MM.1S (cell line): ENCODE measurements around the gene ARL5C.

Source experiments
- CTCF ChIP-seq: fragments of 300-600 bp; sonication (generic); IDR thresholded peaks from 2 replicates; pipeline ENCODE4 v1.5.1; 2016; ENCODE audit warnings: antibody characterized with exemption, low read length, mixed read lengths
- EZH2 ChIP-seq: fragments of 300-600 bp; sonication (generic); optimal IDR thresholded peaks from 2 replicates; pipeline ENCODE3; 2017; ENCODE audit warnings: low read depth, mild to moderate bottlenecking, antibody characterized with exemption, low read length, mixed read lengths
- EZH2phosphoT487 ChIP-seq: fragments of 300-600 bp; sonication (generic); IDR thresholded peaks from 2 replicates; pipeline ENCODE4 v1.6.1; 2018; ENCODE audit warnings: antibody characterized with exemption, low read length

DNA sequence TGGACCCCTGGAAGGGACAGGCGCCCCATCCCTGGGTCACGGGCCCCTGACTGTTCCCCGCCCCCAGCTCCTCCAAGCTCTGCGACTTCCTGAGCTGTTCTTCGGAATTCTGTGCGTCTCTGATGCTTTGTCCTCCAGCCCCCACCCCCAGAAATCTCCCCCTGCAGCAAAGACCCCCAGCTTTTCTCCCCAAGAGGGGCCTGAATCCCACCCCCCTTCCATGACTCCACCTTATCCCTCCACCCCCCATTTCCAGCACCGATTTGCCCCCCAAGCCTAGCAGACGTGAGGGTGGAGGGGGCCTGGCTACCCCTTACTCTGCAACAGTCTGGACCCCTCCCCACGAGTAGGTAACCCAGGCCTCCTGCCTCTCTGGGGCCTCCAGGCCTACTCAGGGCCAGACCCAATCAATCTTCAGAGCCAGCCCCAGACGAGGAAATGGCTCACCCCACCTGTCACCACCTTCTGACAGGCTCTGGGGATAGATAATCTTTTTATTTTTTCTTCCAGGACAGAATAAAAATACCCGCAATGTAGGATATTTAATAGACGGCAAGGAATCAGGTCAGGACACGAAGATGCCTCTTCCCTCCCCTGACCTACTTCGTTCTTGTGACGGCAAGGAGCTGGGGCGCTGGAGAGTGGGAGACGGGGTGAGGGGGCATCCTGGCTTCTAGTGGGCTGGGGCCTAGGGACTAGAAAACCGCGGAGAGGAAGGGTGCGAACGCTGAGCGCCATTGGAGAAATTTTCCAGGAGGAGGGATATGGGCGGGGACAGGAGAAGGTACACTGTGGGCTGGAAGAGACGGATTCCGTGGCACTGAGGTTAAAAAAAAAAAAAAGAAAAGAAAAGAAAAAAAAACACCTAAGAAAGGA lies 13.8 kb downstream of the ARL5C start:
- TF ChIP-seq CTCF (no peak), EZH2 (no peak), EZH2phosphoT487 (no peak)
